Liver (tissue), 9 donors: ENCODE results near the gene MAML3. TPM values are rescaled to one million over a fixed set of nuclear protein-coding genes. Genes with fewer than 3 reads are reported as not detected.

Experiments
- DNase-seq: peaks from one replicate; pipeline ENCODE4 v3.0.0-alpha.2; 2017; ENCODE audit warnings: low spot score
- H3K27ac ChIP-seq, 2 donors: one replicate each; pipeline ENCODE4 v1.7.0; 2013; ENCODE audit warnings: inconsistent platforms in 2 of 2, low read length in 2 of 2, control low read depth in 1 of 2, low read depth in 1 of 2, mild to moderate bottlenecking in 1 of 2
- H3K27me3 ChIP-seq, 4 donors: one replicate each; pipeline versions ENCODE4 v1.6.1 to v1.7.0; 2013; ENCODE audit warnings: low read length in 3 of 4, inconsistent platforms in 1 of 4, mild to moderate bottlenecking in 1 of 4, moderate library complexity in 1 of 4; ENCODE audit not compliant: control insufficient read depth in 4 of 4, insufficient read depth in 4 of 4
- H3K36me3 ChIP-seq, 4 donors: one replicate each; pipeline versions ENCODE4 v1.6.1 to v1.7.0; 2013; ENCODE audit warnings: low read length in 3 of 4, mild to moderate bottlenecking in 3 of 4, low read depth in 1 of 4, moderate library complexity in 1 of 4; ENCODE audit not compliant: control insufficient read depth in 4 of 4, insufficient read depth in 3 of 4
- H3K4me1 ChIP-seq, 4 donors: one replicate each; pipeline versions ENCODE4 v1.6.1 to v1.7.0; 2013; ENCODE audit warnings: low read length in 3 of 4, mild to moderate bottlenecking in 3 of 4, moderate library complexity in 1 of 4; ENCODE audit not compliant: control insufficient read depth in 4 of 4, insufficient read depth in 4 of 4
- H3K4me3 ChIP-seq, 3 donors: one replicate each; pipeline versions ENCODE4 v1.6.1 to v1.7.0; 2013; ENCODE audit warnings: low read length in 3 of 3, control low read depth in 1 of 3, low read depth in 1 of 3, mild to moderate bottlenecking in 1 of 3
- H3K9ac ChIP-seq, 2 donors: one replicate each; pipeline ENCODE4 v1.7.0; 2013; ENCODE audit warnings: low read length in 2 of 2, mild to moderate bottlenecking in 2 of 2, moderate library complexity in 2 of 2, control low read depth in 1 of 2, low read depth in 1 of 2
- H3K9me3 ChIP-seq, 4 donors: one replicate each; pipeline versions ENCODE4 v1.6.1 to v1.7.0; 2013; ENCODE audit warnings: low read length in 3 of 4; ENCODE audit not compliant: control insufficient read depth in 4 of 4
- EGR1 ChIP-seq, 2 donors: IDR thresholded peaks; 2 replicates each; pipeline ENCODE4 v1.6.1; 2016 to 2018; ENCODE audit warnings: antibody characterized with exemption in 2 of 2, low read depth in 2 of 2
- FOXA1 ChIP-seq: IDR thresholded peaks from 2 replicates; pipeline ENCODE4 v1.6.1; 2016; ENCODE audit warnings: antibody characterized with exemption
- FOXA2 ChIP-seq: IDR thresholded peaks from 2 replicates; pipeline ENCODE4 v1.6.1; 2016; ENCODE audit warnings: antibody characterized with exemption
- GABPA ChIP-seq, 2 donors: IDR thresholded peaks in 1 of 2; conservative IDR thresholded peaks in 1 of 2; 2 replicates each; pipeline ENCODE4 v1.6.1; 2016; ENCODE audit warnings: antibody characterized with exemption in 2 of 2, mild to moderate bottlenecking in 1 of 2, moderate library complexity in 1 of 2
- HNF4A ChIP-seq, 2 donors: conservative IDR thresholded peaks; 2 replicates each; pipeline ENCODE4 v1.6.1; 2016; ENCODE audit warnings: antibody characterized with exemption in 2 of 2, mild to moderate bottlenecking in 2 of 2
- HNF4G ChIP-seq: IDR thresholded peaks from 2 replicates; pipeline ENCODE4 v1.6.1; 2016; ENCODE audit warnings: antibody characterized with exemption
- JUND ChIP-seq, 2 donors: IDR thresholded peaks; 2 replicates each; pipeline ENCODE4 v1.6.1; 2016; ENCODE audit warnings: antibody characterized with exemption in 2 of 2
- MAX ChIP-seq: IDR thresholded peaks from 2 replicates; pipeline ENCODE4 v1.6.1; 2016; ENCODE audit warnings: antibody characterized with exemption
- NR2F2 ChIP-seq: IDR thresholded peaks from 2 replicates; pipeline ENCODE4 v1.6.1; 2016; ENCODE audit warnings: antibody characterized with exemption
- RAD21 ChIP-seq, 2 donors: IDR thresholded peaks; 2 replicates each; pipeline ENCODE4 v1.6.1; 2016; ENCODE audit warnings: antibody characterized with exemption in 2 of 2, mild to moderate bottlenecking in 2 of 2
- RXRA ChIP-seq, 2 donors: IDR thresholded peaks; 2 replicates each; pipeline ENCODE4 v1.6.1; 2017 to 2018; ENCODE audit warnings: antibody characterized with exemption in 2 of 2, mild to moderate bottlenecking in 1 of 2
- SP1 ChIP-seq: IDR thresholded peaks from 2 replicates; pipeline ENCODE4 v1.6.1; 2018; ENCODE audit warnings: antibody characterized with exemption, mild to moderate bottlenecking
- TAF1 ChIP-seq: conservative IDR thresholded peaks from 2 replicates; pipeline ENCODE4 v1.6.1; 2016; ENCODE audit warnings: antibody characterized with exemption, mild to moderate bottlenecking
- YY1 ChIP-seq: IDR thresholded peaks from 2 replicates; pipeline ENCODE4 v1.6.1; 2016; ENCODE audit warnings: antibody characterized with exemption, mild to moderate bottlenecking
- ZBTB33 ChIP-seq: IDR thresholded peaks from 2 replicates; pipeline ENCODE4 v1.6.1; 2016; ENCODE audit warnings: antibody characterized with exemption
- WGBS: extraction: QIAGEN DNeasy Blood & Tissue Kit; methylation state at CpG from one replicate; pipeline ENCODE4 v1.1.7; 2013; 5-methylcytosine and 5-hydroxymethylcytosine counted together
- polyA plus RNA-seq, 2 donors: library from polyadenylated mRNA; stranded (reverse) in 1 of 2; unstranded in 1 of 2; fragments of 200-250 nt in 1 of 2; fragments of >200 nt in 1 of 2; fragmentation: Nextera tagmentation in 1 of 2; extraction: Ambion mirVana in 1 of 2; gene quantifications; one replicate each; pipeline versions ENCODE4 v1.2.1 to v1.2.3, GENCODE V29; 2013 to 2015
- total RNA-seq, 2 donors: library from RNA; depleted of rRNA; stranded (reverse); fragments of >200 nt; gene quantifications; one replicate each; pipeline ENCODE4 v1.2.3, GENCODE V29; 2014
- TF ChIP-seq, protein P1 (sequence below): IDR thresholded peaks from 2 replicates; pipeline ENCODE4 v1.6.1; 2016; ENCODE audit warnings: antibody characterized with exemption, mild to moderate bottlenecking
- TF ChIP-seq, protein P2 (sequence below): IDR thresholded peaks from 2 replicates; pipeline ENCODE4 v1.6.1; 2016; ENCODE audit warnings: antibody characterized with exemption
- TF ChIP-seq, protein P3 (sequence below): fragments of 150-350 bp; IDR thresholded peaks from 2 replicates; pipeline ENCODE4 v1.5.1; 2017; ENCODE audit warnings: improper control_type of control experiment, low read depth, low read length; ENCODE audit not compliant: missing input control
- donor health status: healthy.
- donor health status: healthy.
- donor health status: healthy.
- donor health status: healthy.
- donor health status: healthy.

Gene MAML3
- total and polyA plus RNA-seq, 4 donors = 1.3 to 4.3 (median 2.7) TPM

GRCh38 chr4:140122891-140123290 is 31.1 kb downstream of the MAML3 start:
- Histone ChIP-seq H3K9ac (no peak overlapping the region), H3K9me3 (no peaks in the 10 kb centered on the region), H3K27ac (no peak overlapping the region), H3K4me3 (no peak overlapping the region), H3K4me1 (no peaks in the 10 kb centered on the region), H3K27me3 (no peaks in the 10 kb centered on the region), H3K36me3 (no peaks in the 10 kb centered on the region)
- 48% methylated on average over 1 of the region's 1 CpG for whole genome bisulfite sequencing
- DNase-seq = no peak
- TF ChIP-seq, protein P1, sequence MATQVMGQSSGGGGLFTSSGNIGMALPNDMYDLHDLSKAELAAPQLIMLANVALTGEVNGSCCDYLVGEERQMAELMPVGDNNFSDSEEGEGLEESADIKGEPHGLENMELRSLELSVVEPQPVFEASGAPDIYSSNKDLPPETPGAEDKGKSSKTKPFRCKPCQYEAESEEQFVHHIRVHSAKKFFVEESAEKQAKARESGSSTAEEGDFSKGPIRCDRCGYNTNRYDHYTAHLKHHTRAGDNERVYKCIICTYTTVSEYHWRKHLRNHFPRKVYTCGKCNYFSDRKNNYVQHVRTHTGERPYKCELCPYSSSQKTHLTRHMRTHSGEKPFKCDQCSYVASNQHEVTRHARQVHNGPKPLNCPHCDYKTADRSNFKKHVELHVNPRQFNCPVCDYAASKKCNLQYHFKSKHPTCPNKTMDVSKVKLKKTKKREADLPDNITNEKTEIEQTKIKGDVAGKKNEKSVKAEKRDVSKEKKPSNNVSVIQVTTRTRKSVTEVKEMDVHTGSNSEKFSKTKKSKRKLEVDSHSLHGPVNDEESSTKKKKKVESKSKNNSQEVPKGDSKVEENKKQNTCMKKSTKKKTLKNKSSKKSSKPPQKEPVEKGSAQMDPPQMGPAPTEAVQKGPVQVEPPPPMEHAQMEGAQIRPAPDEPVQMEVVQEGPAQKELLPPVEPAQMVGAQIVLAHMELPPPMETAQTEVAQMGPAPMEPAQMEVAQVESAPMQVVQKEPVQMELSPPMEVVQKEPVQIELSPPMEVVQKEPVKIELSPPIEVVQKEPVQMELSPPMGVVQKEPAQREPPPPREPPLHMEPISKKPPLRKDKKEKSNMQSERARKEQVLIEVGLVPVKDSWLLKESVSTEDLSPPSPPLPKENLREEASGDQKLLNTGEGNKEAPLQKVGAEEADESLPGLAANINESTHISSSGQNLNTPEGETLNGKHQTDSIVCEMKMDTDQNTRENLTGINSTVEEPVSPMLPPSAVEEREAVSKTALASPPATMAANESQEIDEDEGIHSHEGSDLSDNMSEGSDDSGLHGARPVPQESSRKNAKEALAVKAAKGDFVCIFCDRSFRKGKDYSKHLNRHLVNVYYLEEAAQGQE = no peak
- TF ChIP-seq MAX (no peak), FOXA1 (no peak), TAF1 (no peak), JUND (IDR thresholded peaks at IDR 0.05) (no peak), YY1 (no peak), HNF4A (conservative IDR thresholded peaks at IDR 0.05) (no peak), SP1 (no peak), RXRA (IDR thresholded peaks at IDR 0.05) (no peak), EGR1 (IDR thresholded peaks at IDR 0.05; ENCODE audit: low read depth in 2 of 2) (no peak), RAD21 (IDR thresholded peaks at IDR 0.05) (no peak), ZBTB33 (no peak), GABPA (IDR thresholded peaks at IDR 0.05 in 1 of 2, conservative IDR thresholded peaks at IDR 0.05 in 1 of 2) (no peak), HNF4G (no peak), NR2F2 (no peak), FOXA2 (no peak)
- TF ChIP-seq, protein P2, sequence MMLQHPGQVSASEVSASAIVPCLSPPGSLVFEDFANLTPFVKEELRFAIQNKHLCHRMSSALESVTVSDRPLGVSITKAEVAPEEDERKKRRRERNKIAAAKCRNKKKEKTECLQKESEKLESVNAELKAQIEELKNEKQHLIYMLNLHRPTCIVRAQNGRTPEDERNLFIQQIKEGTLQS = no peak
- TF ChIP-seq, protein P3, sequence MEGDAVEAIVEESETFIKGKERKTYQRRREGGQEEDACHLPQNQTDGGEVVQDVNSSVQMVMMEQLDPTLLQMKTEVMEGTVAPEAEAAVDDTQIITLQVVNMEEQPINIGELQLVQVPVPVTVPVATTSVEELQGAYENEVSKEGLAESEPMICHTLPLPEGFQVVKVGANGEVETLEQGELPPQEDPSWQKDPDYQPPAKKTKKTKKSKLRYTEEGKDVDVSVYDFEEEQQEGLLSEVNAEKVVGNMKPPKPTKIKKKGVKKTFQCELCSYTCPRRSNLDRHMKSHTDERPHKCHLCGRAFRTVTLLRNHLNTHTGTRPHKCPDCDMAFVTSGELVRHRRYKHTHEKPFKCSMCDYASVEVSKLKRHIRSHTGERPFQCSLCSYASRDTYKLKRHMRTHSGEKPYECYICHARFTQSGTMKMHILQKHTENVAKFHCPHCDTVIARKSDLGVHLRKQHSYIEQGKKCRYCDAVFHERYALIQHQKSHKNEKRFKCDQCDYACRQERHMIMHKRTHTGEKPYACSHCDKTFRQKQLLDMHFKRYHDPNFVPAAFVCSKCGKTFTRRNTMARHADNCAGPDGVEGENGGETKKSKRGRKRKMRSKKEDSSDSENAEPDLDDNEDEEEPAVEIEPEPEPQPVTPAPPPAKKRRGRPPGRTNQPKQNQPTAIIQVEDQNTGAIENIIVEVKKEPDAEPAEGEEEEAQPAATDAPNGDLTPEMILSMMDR = no peak
